Activated CD8-positive, alpha-beta T cell treated with anti-CD3 and anti-CD28 coated beads for 36 hours (primary cell): ENCODE results near the gene AATK. TPM values are rescaled to one million over a fixed set of nuclear protein-coding genes. Genes with fewer than 3 reads are reported as not detected.

Experiments
- ATAC-seq: fragments of 200-7000 bp; cut with Tn5 transposase; one replicate; pipeline ENCODE4 v1.10.0; 2021; ENCODE audit warnings: mild to moderate bottlenecking, moderate library complexity
- CTCF ChIA-PET: fragments of 350-600 bp; sonication (Branson Sonifier 250); formaldehyde crosslinking; loops from one replicate; lab custom pipeline; 2021; ENCODE audit warnings: antibody characterized with exemption; lab: Charles Lee
- POLR2A ChIA-PET: fragments of 350-600 bp; sonication (Branson Sonifier 250); formaldehyde crosslinking; loops from one replicate; lab custom pipeline; 2021; ENCODE audit warnings: antibody characterized with exemption; lab: Charles Lee
- DNase-seq: peaks from one replicate; pipeline ENCODE4 v3.0.0-alpha.2; 2020
- H3K27ac Mint-ChIP-seq: one replicate; pipeline ENCODE4 v1.8.0; 2021; ENCODE audit warnings: mild to moderate bottlenecking, mixed read lengths
- H3K27me3 Mint-ChIP-seq: one replicate; pipeline ENCODE4 v1.8.0; 2021; ENCODE audit warnings: mixed read lengths
- H3K36me3 Mint-ChIP-seq: one replicate; pipeline ENCODE4 v1.8.0; 2021; ENCODE audit warnings: low read depth, mixed read lengths
- H3K4me1 Mint-ChIP-seq: one replicate; pipeline ENCODE4 v1.8.0; 2021; ENCODE audit warnings: low read depth, mixed read lengths
- H3K4me3 Mint-ChIP-seq: one replicate; pipeline ENCODE4 v1.8.0; 2021; ENCODE audit warnings: mild to moderate bottlenecking, moderate library complexity, mixed read lengths
- H3K9me3 Mint-ChIP-seq: one replicate; pipeline ENCODE4 v1.8.0; 2021; ENCODE audit warnings: mixed read lengths
- intact Hi-C: fragments of 100-400 bp; cut with micrococcal nuclease; formaldehyde crosslinking; loops from one replicate; pipeline ENCODE4 v1.10.0; 2022
- total RNA-seq, 2 experiments: library from RNA; stranded (reverse); gene quantifications; one replicate each; pipeline ENCODE4 v1.2.3, GENCODE V29; 2021
- TF ChIP-seq, protein P1 (sequence below): fragments of 200-600 bp; IDR thresholded peaks from one replicate; pipeline ENCODE4 v1.8.0; 2022; ENCODE audit warnings: antibody characterized with exemption, mild to moderate bottlenecking

The AATK gene
- total RNA-seq, 2 experiments from 2014 or later = 0.63 to 0.98 TPM

DNA sequence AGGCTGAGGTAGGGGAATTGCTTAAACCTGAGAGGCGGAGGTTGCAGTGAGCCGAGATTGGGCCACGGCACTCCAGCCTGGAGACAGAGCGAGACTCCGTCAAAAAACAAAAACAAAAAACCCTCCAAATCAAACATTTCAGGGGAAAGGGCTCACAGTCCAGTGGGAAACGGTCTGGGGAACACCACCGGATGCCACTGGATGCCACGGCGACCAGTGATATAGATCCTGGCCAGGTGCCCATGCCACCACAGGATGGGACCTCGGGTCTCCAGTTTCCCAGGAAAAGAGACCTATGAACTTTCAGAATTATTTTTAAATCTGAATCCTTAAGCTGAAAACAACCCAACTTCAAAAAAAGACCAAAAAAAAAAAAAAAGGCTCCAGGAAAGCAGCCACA lies 44.4 kb upstream of the AATK start:
- TF ChIP-seq, protein P1, sequence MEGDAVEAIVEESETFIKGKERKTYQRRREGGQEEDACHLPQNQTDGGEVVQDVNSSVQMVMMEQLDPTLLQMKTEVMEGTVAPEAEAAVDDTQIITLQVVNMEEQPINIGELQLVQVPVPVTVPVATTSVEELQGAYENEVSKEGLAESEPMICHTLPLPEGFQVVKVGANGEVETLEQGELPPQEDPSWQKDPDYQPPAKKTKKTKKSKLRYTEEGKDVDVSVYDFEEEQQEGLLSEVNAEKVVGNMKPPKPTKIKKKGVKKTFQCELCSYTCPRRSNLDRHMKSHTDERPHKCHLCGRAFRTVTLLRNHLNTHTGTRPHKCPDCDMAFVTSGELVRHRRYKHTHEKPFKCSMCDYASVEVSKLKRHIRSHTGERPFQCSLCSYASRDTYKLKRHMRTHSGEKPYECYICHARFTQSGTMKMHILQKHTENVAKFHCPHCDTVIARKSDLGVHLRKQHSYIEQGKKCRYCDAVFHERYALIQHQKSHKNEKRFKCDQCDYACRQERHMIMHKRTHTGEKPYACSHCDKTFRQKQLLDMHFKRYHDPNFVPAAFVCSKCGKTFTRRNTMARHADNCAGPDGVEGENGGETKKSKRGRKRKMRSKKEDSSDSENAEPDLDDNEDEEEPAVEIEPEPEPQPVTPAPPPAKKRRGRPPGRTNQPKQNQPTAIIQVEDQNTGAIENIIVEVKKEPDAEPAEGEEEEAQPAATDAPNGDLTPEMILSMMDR = no peak
- no peaks in the 10 kb centered on the region for H3K27me3 Mint-ChIP-seq
- H3K4me1 Mint-ChIP-seq = peaks cover 2% of the 10 kb centered on the region
- intact Hi-C loops = no loop called here
- H3K4me3 Mint-ChIP-seq = no peak overlapping the region
- no peaks in the 10 kb centered on the region for H3K9me3 Mint-ChIP-seq
- no peak overlapping the region for H3K27ac Mint-ChIP-seq
- POLR2A ChIA-PET = no interaction called here
- H3K36me3 Mint-ChIP-seq = no peaks in the 10 kb centered on the region
- DNase-seq = no peak
- no peak for ATAC-seq
- CTCF ChIA-PET = no interaction called here

DNA sequence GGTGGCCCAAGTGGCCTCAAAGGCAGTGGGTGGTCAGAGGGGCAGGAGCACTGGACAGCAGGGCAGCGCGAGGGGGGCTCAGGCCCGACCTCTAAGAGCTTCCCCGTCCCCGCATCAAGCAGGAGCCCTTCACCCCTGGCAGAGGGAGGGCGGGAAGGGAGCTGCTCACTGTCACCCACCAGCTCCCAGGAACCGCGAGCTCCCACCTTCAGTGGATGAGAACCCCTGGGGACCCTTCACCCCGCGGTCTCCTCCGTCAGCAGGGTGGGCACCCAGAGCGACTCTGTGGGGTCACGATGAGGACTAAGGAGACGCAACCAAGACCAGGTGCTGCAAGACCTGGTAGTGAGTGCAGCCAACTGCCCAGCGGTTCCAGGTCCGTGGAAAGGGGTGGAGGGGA lies 43.1 kb upstream of the AATK start:
- Mint-ChIP-seq H3K4me1 (peaks cover 2% of the 10 kb centered on the region), H3K27me3 (no peaks in the 10 kb centered on the region), H3K27ac (no peak overlapping the region), H3K4me3 (no peak overlapping the region), H3K9me3 (no peaks in the 10 kb centered on the region), H3K36me3 (no peaks in the 10 kb centered on the region)
- ATAC-seq (no peak), DNase-seq (no peak)
- CTCF ChIA-PET = no interaction called here
- TF ChIP-seq, protein P1 = no peak
- POLR2A ChIA-PET = no interaction called here
- intact Hi-C loops = no loop called here

DNA sequence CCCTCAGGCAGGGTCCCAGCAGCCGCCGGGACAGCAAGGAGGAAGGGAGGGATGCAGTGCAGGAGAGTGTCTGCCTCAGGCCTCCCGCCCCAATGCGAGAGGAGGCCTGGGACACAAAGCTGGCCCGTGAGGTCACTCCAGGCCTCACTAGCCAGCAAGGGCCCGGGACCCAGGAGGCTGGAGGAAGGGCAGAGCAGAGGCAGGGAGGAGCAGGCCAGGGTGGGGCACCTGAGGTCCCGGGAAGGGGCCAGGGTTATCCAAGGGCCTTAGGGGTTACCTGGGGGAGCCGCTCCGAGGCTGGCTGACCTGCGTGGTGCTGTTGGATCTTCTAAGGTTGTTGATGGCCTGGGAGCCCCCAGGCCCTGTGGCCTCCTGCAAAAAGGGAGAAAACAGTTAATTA lies 42.6 kb upstream of the AATK start:
- Mint-ChIP-seq H3K36me3 (no peaks in the 10 kb centered on the region), H3K4me1 (peaks cover 2% of the 10 kb centered on the region), H3K9me3 (no peaks in the 10 kb centered on the region), H3K27ac (no peak overlapping the region), H3K4me3 (no peak overlapping the region), H3K27me3 (no peaks in the 10 kb centered on the region)
- ChIA-PET POLR2A (no interaction called here), CTCF (no interaction called here)
- TF ChIP-seq, protein P1 = no peak
- ATAC-seq (no peak), DNase-seq (no peak)
- intact Hi-C loops = no loop called here

DNA sequence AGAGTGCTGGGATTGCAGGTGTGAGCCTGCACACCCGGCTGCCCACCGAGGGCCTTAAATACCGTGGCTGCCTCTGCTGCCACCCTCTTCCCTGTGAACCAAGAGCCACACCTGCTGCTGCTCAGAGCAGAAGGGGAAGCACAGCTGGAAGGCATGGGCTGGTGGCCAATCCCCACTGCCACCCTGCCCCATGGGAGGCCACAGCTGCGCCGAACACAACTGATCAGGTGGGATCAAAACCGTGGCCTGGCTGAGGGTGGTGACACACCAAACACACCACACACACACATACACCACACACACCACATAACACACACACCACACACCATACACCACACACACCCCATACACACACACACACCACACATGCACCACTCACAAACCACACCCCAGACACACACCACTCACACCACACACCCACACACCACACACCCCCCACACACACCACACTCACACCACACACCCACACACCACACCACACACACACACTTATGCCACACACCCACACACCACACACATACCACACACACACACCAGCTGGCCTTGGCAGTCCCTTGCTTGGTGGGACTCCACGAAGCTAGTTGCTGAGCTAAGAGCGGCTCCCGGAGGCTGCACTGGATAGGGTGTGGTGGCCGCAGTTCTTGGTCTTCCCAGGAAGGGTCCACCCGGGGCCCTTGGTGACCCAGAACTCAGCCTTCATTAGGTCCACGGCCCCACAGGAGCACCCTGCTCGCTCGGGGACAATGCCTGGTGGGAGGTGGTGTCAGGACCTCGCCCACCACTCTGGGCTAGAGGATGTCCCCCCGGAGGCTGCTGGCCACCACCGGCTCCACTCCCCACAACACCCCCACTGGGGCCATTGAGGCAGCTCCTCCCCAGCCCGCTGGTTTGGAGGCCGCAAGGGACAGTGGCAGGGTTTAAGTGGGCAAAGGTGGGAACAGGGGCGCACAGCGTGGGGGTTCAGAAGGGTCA lies 41.9 kb upstream of the AATK start:
- H3K4me1 Mint-ChIP-seq = peaks cover 2% of the 10 kb centered on the region
- no peaks in the 10 kb centered on the region for H3K27me3 Mint-ChIP-seq
- TF ChIP-seq, protein P1 = no peak
- no peaks in the 10 kb centered on the region for H3K36me3 Mint-ChIP-seq
- H3K9me3 Mint-ChIP-seq = no peaks in the 10 kb centered on the region
- intact Hi-C loops = no loop called here
- ChIA-PET POLR2A (no interaction called here), CTCF (no interaction called here)
- ATAC-seq = peak; percentile 39
- DNase-seq = peak; percentile 14
- no peak overlapping the region for H3K27ac Mint-ChIP-seq
- H3K4me3 Mint-ChIP-seq = no peak overlapping the region

DNA sequence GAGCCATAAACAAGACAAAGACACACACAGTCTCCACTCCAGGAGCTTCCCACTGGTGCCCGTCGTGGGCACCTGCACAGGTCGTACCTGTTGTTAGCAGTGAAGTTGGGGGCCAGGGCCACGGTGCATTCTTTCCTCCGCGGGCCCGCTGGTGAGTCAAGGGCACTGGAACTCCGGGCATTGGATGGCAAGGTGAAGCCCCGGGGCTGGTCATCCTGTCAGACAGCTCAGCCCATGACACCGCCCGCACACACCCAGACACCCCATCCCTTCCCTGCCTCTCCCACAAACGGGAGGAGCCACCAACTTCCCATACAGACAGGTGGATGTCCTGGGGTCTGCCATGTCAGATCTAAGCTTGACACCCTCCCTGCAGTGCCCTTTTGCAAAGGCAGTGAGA lies 40.6 kb upstream of the AATK start:
- no peak for DNase-seq
- Mint-ChIP-seq H3K36me3 (no peaks in the 10 kb centered on the region), H3K4me3 (no peak overlapping the region), H3K4me1 (no peaks in the 10 kb centered on the region), H3K27me3 (no peaks in the 10 kb centered on the region), H3K9me3 (no peaks in the 10 kb centered on the region), H3K27ac (no peak overlapping the region)
- TF ChIP-seq, protein P1 = no peak
- ATAC-seq = no peak
- intact Hi-C loops = no loop called here
- ChIA-PET CTCF (no interaction called here), POLR2A (no interaction called here)
